Karpas-422 (cell line): ENCODE results near the gene ZCWPW1. TPM values are rescaled to one million over a fixed set of nuclear protein-coding genes. Genes with fewer than 3 reads are reported as not detected.
A peak's percentile ranks its signal among the peaks of the same experiment; 100 is the strongest.
"Not testable (repeated sequence)": the region's sequence is repeated elsewhere in the genome, so short reads cannot be mapped to it uniquely, and the experiment has no call there.

Experiments
- DNase-seq: peaks from one replicate; pipeline ENCODE4 v3.0.0-alpha.2; 2015
- H2AFZ ChIP-seq: fragments of 200-600 bp; sonication (generic); 2 replicates; pipeline ENCODE4 v1.6.1; 2014; ENCODE audit warnings: antibody characterized with exemption, low read length, mixed read lengths
- H3K27ac ChIP-seq: fragments of 200-600 bp; sonication (generic); 2 replicates; pipeline ENCODE4 v1.5.1; 2014; ENCODE audit warnings: mild to moderate bottlenecking, low read length, moderate library complexity
- H3K27me3 ChIP-seq: fragments of 200-600 bp; sonication (generic); 2 replicates; pipeline ENCODE4 v1.6.1; 2014; ENCODE audit warnings: low read length, mixed read lengths
- H3K36me3 ChIP-seq: fragments of 200-600 bp; sonication (generic); 2 replicates; pipeline ENCODE4 v1.6.1; 2014; ENCODE audit warnings: low read length, mixed read lengths; ENCODE audit not compliant: insufficient read depth
- H3K4me1 ChIP-seq: fragments of 200-600 bp; sonication (generic); 2 replicates; pipeline ENCODE4 v1.6.1; 2014; ENCODE audit warnings: mild to moderate bottlenecking, low read length, mixed read lengths
- H3K4me2 ChIP-seq: fragments of 200-600 bp; sonication (generic); 2 replicates; pipeline ENCODE4 v1.6.1; 2014; ENCODE audit warnings: low read length, low read depth, mild to moderate bottlenecking; ENCODE audit not compliant: poor library complexity, severe bottlenecking
- H3K4me3 ChIP-seq: fragments of 200-600 bp; sonication (generic); 2 replicates; pipeline ENCODE4 v1.5.1; 2014; ENCODE audit warnings: mild to moderate bottlenecking, antibody characterized with exemption, low read length, mixed read lengths
- H3K79me2 ChIP-seq: fragments of 200-600 bp; sonication (generic); 2 replicates; pipeline ENCODE4 v1.6.1; 2014; ENCODE audit warnings: mild to moderate bottlenecking, low read length, mixed read lengths
- H3K9ac ChIP-seq: fragments of 200-600 bp; sonication (generic); 2 replicates; pipeline ENCODE4 v1.6.0; 2014; ENCODE audit warnings: low read length
- H3K9me2 ChIP-seq: fragments of 200-600 bp; sonication (generic), shearing (Covaris generic); replicated peaks from 2 replicates; pipeline ENCODE4 v1.6.0; 2014; ENCODE audit warnings: mild to moderate bottlenecking, low read length, moderate library complexity; ENCODE audit not compliant: insufficient read depth
- H3K9me3 ChIP-seq: fragments of 300-700, 200-600 bp; sonication (generic); 2 replicates; pipeline ENCODE4 v1.6.1; 2014; ENCODE audit warnings: low read length, mixed read lengths
- H4K20me1 ChIP-seq: fragments of 200-600 bp; sonication (generic); 2 replicates; pipeline ENCODE4 v1.6.1; 2014; ENCODE audit warnings: mild to moderate bottlenecking, antibody characterized with exemption, low read length, low read depth; ENCODE audit not compliant: insufficient read depth
- total RNA-seq: library from RNA; depleted of rRNA; stranded (reverse); fragments of >200 nt; shearing (Covaris generic); gene quantifications from 2 replicates; pipeline ENCODE4 v1.2.3, GENCODE V29; 2014; ENCODE audit warnings: low replicate concordance

Gene ZCWPW1
- total RNA-seq, 1 experiment from 2014 or later: 3.0 TPM

DNA sequence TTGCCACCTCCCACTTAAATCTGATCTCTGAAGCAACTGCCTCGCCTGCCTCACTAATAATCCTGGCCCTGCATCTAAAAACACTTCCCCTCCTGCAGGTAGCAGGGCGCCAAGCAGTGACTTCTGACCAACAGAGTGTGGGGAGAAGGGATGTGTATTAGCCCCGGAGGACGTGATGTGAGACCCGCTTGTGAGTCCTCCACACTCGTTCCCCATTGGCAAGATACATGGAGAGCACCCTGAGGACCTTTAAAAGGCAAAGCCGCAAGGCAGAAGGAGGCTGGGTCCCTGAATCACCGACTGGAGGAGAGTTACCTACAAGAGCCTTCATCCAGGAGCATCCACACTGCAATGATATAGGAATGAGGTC lies 61.3 kb downstream of the ZCWPW1 start:
- Histone ChIP-seq H3K27ac (peak overlapping the region; percentile 96), H2AFZ (no peak overlapping the region), H3K9me2 (no peaks in the 10 kb centered on the region), H3K4me1 (peaks cover 57% of the 10 kb centered on the region), H3K4me3 (no peak overlapping the region), H3K27me3 (no peaks in the 10 kb centered on the region), H3K9ac (peak overlapping the region; percentile 24), H3K79me2 (no peaks in the 10 kb centered on the region), H3K36me3 (peaks cover 9% of the 10 kb centered on the region; the same call in 1 of the 2 replicates), H3K9me3 (no peaks in the 10 kb centered on the region), H3K4me2 (no peak overlapping the region), H4K20me1 (no peaks in the 10 kb centered on the region)
- no peak for DNase-seq

- peak overlapping the region; percentile 24 for H3K9ac ChIP-seq
- no peak for DNase-seq
These were observed 61.9 kb downstream of the ZCWPW1 start for GRCh38 chr7:100366411-100367250.

GRCh38 chr7:100365998-100366367 lies 62.5 kb downstream of the ZCWPW1 start:
- not testable (repeated sequence) for H4K20me1 ChIP-seq, H3K9me3 ChIP-seq, H2AFZ ChIP-seq, H3K9me2 ChIP-seq, DNase-seq, H3K4me3 ChIP-seq, H3K27me3 ChIP-seq, H3K4me2 ChIP-seq, H3K79me2 ChIP-seq
- H3K4me1 ChIP-seq: peaks cover 53% of the 10 kb centered on the region
- H3K27ac ChIP-seq: peak overlapping the region; percentile 96
- peaks cover 19% of the 10 kb centered on the region; the same call in 1 of the 2 replicates for H3K36me3 ChIP-seq
- H3K9ac ChIP-seq: 0 out of 2 replicates have a peak overlapping the region, but pooled peaks have one; percentile 21

More at GRCh38 chr7:100366411-100367250, 61.9 kb downstream of the ZCWPW1 start:
- H3K79me2 ChIP-seq: no peaks in the 10 kb centered on the region
- no peak overlapping the region for H2AFZ ChIP-seq
- H3K27me3 ChIP-seq: no peaks in the 10 kb centered on the region
- peaks cover 12% of the 10 kb centered on the region; the same call in 1 of the 2 replicates for H3K36me3 ChIP-seq
- no peaks in the 10 kb centered on the region for H3K9me3 ChIP-seq
- H3K4me3 ChIP-seq: no peak overlapping the region
- H3K4me2 ChIP-seq: no peak overlapping the region
- H3K27ac ChIP-seq: peak overlapping the region; percentile 96
- peaks cover 53% of the 10 kb centered on the region for H3K4me1 ChIP-seq
- no peaks in the 10 kb centered on the region for H3K9me2 ChIP-seq
- no peaks in the 10 kb centered on the region for H4K20me1 ChIP-seq

DNA sequence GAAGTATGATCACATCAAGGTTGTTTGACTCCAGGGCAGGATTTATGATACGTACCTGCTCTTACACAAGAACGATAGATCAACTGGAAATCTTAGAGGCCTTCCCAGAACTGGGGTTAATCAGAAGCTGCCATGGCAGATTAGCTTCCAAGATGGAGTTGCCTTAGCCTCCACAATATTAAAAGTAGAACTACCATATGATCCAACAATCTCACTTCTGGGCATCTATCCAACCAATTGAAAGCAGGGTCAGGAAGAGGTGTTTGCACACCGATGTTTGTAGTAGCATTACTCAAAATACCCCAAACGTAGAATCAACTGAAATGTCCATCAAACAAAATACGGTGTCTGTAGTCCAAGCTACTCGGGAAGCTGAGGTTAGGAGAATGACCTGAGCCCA lies 64.0 kb downstream of the ZCWPW1 start:
- Histone ChIP-seq H3K79me2 (no peaks in the 10 kb centered on the region), H3K36me3 (peaks cover 27% of the 10 kb centered on the region), H3K4me2 (no peak overlapping the region), H3K4me1 (peaks cover 43% of the 10 kb centered on the region), H4K20me1 (no peaks in the 10 kb centered on the region), H3K27ac (no peak overlapping the region), H3K4me3 (no peak overlapping the region), H3K9ac (no peak overlapping the region), H3K27me3 (no peaks in the 10 kb centered on the region), H2AFZ (no peak overlapping the region), H3K9me3 (no peaks in the 10 kb centered on the region), H3K9me2 (no peaks in the 10 kb centered on the region)
- DNase-seq: no peak

DNA sequence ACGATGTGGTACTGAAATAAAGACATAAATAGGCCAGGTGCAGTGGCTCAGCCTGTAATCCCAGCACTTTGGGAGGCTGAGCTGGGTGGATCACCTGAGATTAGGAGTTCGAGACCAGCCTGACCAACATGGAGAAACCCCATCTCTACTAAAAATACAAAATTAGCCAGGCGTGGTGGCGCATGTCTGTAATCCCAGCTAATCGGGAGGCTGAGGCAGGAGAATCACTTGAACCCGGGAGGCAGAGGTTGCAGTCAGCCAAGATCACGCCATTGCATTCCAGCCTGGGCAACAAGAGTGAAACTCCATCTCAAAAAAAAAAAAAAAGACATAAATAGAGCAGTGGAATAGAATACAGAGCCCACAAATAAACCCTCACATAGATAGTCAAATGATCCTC lies 64.7 kb downstream of the ZCWPW1 start:
- H3K79me2 ChIP-seq, H3K27me3 ChIP-seq: not testable (repeated sequence)

GRCh38 chr7:100363098-100363497 lies 65.4 kb downstream of the ZCWPW1 start:
- H3K27me3 ChIP-seq: no peaks in the 10 kb centered on the region
- H3K4me3 ChIP-seq: no peak overlapping the region
- H3K27ac ChIP-seq: no peak overlapping the region
- peaks cover 33% of the 10 kb centered on the region for H3K36me3 ChIP-seq
- no peaks in the 10 kb centered on the region for H3K9me2 ChIP-seq
- H3K4me2 ChIP-seq: no peak overlapping the region
- no peak for DNase-seq
- no peak overlapping the region for H3K9ac ChIP-seq
- H2AFZ ChIP-seq: no peak overlapping the region
- no peaks in the 10 kb centered on the region for H4K20me1 ChIP-seq
- H3K4me1 ChIP-seq: peaks cover 29% of the 10 kb centered on the region
- H3K79me2 ChIP-seq: no peaks in the 10 kb centered on the region
- H3K9me3 ChIP-seq: no peaks in the 10 kb centered on the region

More for the DNA sequence above, 64.7 kb downstream of the ZCWPW1 start:
- not testable (repeated sequence) for H3K9me3 ChIP-seq, H3K4me3 ChIP-seq, DNase-seq, H3K9ac ChIP-seq, H4K20me1 ChIP-seq, H2AFZ ChIP-seq, H3K4me2 ChIP-seq, H3K27ac ChIP-seq, H3K9me2 ChIP-seq
- Histone ChIP-seq H3K4me1 (peaks cover 36% of the 10 kb centered on the region), H3K36me3 (peaks cover 32% of the 10 kb centered on the region)

DNA sequence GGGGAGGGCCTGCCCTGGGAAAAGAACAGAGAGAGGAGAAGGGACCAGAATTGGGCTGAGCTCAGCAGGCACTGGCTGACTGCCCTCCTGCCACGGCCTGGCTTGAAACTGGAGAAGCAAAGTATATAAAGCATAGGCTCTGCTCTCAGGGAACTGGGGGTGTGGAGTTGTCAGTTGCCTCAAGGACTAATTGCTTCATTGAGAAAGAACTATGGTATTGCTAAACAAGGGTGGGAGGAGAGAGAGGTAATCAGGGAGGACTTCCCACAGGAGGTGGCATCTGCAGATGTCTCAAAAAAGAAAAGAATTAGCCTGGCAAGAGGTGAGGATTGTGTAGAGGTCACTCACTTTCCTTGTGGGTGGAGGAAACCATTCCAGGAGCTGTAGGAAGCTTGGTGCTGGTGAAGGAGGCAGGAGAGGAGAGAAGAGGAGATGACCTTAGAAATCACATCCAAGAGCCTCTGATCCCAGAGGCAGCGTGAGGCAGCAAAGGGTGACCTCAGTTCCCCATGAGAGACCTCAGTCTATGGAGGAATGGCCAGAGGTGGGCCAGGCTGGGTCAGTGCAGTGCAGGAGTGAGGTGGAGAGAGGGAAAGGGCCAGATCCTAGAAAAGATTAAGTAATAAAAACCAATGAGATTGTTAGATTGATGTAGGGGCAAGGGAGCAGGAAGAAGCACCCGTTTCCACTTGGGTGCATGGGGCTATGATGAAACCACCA lies 68.2 kb downstream of the ZCWPW1 start:
- DNase-seq: no peak
- H3K9ac ChIP-seq: no peak overlapping the region

GRCh38 chr7:100358857-100359212 lies 69.7 kb downstream of the ZCWPW1 start:
- Histone ChIP-seq H3K4me1 (no peaks in the 10 kb centered on the region), H2AFZ (no peak overlapping the region), H3K79me2 (no peaks in the 10 kb centered on the region), H3K4me2 (no peak overlapping the region), H3K36me3 (peaks cover 35% of the 10 kb centered on the region), H3K9me2 (no peaks in the 10 kb centered on the region), H3K27ac (no peak overlapping the region), H3K9me3 (no peaks in the 10 kb centered on the region), H4K20me1 (no peaks in the 10 kb centered on the region), H3K9ac (no peak overlapping the region), H3K27me3 (no peaks in the 10 kb centered on the region), H3K4me3 (no peak overlapping the region)
- DNase-seq: no peak

More for the DNA sequence above, 68.2 kb downstream of the ZCWPW1 start:
- Histone ChIP-seq H3K4me1 (peaks cover 2% of the 10 kb centered on the region), H2AFZ (no peak overlapping the region), H3K4me3 (no peak overlapping the region), H4K20me1 (no peaks in the 10 kb centered on the region), H3K9me2 (no peaks in the 10 kb centered on the region), H3K27me3 (no peaks in the 10 kb centered on the region), H3K79me2 (no peaks in the 10 kb centered on the region), H3K36me3 (peaks cover 33% of the 10 kb centered on the region), H3K27ac (no peak overlapping the region), H3K4me2 (no peak overlapping the region), H3K9me3 (no peaks in the 10 kb centered on the region)
